DOHH2 (cell line): ENCODE data around the gene TBC1D10B.
"Not testable (repeated sequence)": the region's sequence is repeated elsewhere in the genome, so short reads cannot be mapped to it uniquely, and the experiment has no call there.

Source experiments
- EZH2phosphoT487 ChIP-seq: fragments of 200-600 bp; sonication (generic); IDR thresholded peaks from 2 replicates; pipeline ENCODE4 v1.6.1; 2017; ENCODE audit warnings: borderline replicate concordance, mild to moderate bottlenecking, antibody characterized with exemption, low read length, moderate library complexity, mixed read lengths
- TF ChIP-seq, protein P1 (sequence below): fragments of 200-600 bp; sonication (generic); IDR thresholded peaks from one replicate; pipeline ENCODE4 v1.5.1; 2014; ENCODE audit warnings: antibody characterized with exemption, mild to moderate bottlenecking, low read depth, low read length; ENCODE audit not compliant: poor library complexity, severe bottlenecking

DNA sequence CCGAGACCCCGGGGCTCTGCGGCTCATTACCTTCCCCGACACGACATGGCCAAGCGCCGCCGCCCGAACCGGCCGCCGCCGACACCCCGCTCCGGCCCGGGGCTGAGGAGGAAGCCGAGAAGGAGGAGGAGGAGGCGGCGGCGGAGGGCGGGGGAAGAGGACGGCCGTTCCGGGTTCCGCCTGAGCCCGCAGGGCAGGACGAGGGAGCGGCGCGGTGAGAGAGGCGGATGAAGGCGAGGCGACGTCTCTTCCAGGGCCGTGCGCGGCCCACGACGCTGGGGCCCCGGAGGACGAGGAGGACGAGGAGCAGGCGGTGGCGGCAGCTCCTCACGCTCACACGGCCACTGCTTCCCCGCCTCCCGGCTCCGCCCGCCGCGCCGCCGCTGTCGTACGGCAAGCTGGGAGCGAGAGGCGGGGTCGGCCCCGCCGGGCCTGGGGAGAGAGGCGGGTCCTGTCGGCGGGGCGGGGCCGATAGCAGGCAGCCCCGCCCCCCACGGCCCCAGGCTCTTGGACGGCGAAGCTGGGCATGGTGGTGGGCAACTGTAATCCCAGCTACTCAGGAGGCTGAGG is 35.2 kb downstream of the TBC1D10B start:
- TF ChIP-seq, protein P1, sequence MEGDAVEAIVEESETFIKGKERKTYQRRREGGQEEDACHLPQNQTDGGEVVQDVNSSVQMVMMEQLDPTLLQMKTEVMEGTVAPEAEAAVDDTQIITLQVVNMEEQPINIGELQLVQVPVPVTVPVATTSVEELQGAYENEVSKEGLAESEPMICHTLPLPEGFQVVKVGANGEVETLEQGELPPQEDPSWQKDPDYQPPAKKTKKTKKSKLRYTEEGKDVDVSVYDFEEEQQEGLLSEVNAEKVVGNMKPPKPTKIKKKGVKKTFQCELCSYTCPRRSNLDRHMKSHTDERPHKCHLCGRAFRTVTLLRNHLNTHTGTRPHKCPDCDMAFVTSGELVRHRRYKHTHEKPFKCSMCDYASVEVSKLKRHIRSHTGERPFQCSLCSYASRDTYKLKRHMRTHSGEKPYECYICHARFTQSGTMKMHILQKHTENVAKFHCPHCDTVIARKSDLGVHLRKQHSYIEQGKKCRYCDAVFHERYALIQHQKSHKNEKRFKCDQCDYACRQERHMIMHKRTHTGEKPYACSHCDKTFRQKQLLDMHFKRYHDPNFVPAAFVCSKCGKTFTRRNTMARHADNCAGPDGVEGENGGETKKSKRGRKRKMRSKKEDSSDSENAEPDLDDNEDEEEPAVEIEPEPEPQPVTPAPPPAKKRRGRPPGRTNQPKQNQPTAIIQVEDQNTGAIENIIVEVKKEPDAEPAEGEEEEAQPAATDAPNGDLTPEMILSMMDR: not testable (repeated sequence)
- not testable (repeated sequence) for TF ChIP-seq EZH2phosphoT487
